ENCODE measurements around the gene AXIN2. TPM values are rescaled to one million over a fixed set of nuclear protein-coding genes. Genes with fewer than 3 reads are reported as not detected.

The AXIN2 gene
- total RNA-seq, 4 donors from 2014 or later = 3.7 to 6.2 (median 4.6) TPM

DNA sequence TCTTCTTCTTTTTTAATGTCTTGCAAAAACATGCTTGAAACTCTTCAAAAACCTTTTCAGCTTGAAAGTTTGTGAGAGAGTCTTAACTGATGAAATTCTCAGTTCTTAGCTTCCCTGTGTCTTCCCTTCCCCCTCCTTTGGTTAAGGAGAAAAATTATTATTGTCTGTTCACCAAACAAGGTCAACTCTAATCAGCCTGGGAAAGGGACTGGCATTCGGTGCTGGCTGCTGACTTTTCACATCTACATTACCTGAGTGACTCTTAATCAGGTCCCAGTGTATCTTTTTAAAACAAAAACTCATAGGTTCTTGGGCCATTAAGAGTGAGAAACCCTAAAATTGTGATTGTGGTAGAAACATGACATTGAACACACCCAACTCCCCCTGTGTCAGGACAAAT lies 39.1 kb upstream of the AXIN2 start:
- TF ChIP-seq, protein P1, sequence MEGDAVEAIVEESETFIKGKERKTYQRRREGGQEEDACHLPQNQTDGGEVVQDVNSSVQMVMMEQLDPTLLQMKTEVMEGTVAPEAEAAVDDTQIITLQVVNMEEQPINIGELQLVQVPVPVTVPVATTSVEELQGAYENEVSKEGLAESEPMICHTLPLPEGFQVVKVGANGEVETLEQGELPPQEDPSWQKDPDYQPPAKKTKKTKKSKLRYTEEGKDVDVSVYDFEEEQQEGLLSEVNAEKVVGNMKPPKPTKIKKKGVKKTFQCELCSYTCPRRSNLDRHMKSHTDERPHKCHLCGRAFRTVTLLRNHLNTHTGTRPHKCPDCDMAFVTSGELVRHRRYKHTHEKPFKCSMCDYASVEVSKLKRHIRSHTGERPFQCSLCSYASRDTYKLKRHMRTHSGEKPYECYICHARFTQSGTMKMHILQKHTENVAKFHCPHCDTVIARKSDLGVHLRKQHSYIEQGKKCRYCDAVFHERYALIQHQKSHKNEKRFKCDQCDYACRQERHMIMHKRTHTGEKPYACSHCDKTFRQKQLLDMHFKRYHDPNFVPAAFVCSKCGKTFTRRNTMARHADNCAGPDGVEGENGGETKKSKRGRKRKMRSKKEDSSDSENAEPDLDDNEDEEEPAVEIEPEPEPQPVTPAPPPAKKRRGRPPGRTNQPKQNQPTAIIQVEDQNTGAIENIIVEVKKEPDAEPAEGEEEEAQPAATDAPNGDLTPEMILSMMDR (IDR thresholded peaks at IDR 0.05; ENCODE audit: low read depth) = no peak

DNA sequence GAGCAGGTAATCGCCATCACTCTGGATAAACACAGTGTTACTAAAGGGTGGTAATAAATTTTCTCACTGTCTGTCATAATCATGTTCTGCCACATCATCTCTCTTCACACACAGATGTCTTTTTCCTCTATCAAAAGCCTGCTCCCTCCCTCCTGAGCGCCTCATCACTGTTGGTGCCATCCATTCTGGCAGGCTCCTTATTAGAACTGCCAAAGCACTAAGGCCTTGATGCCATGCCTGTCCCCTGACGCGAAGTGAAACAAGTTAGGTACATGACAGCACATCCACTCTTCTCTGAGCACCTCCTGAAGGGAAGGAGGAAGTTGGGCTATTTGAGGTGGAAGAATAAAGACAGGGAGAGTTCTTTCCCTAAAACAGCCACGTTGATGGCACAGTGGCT lies 38.2 kb upstream of the AXIN2 start:
- TF ChIP-seq, protein P1 (IDR thresholded peaks at IDR 0.05; ENCODE audit: low read depth) = no peak

DNA sequence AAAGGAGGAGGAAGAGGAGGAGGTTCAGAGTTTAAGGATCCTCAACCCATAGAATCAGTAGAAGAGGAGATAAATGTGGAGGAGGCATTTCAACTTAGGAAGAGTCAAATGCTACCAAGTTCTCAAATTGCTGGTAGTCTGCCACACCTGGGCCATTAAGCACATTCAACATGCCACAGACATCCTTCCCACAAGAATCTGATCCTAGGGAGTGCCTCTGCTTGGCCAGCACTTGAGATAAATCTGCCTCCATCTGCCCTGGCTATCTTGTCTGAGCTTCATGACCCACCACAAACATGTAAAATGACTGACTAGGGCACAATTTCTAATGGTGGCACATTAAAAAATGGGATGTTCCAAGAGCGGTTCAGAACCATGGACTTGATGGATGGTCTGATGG lies 37.3 kb upstream of the AXIN2 start:
- TF ChIP-seq, protein P1 (IDR thresholded peaks at IDR 0.05; ENCODE audit: low read depth) = no peak

DNA sequence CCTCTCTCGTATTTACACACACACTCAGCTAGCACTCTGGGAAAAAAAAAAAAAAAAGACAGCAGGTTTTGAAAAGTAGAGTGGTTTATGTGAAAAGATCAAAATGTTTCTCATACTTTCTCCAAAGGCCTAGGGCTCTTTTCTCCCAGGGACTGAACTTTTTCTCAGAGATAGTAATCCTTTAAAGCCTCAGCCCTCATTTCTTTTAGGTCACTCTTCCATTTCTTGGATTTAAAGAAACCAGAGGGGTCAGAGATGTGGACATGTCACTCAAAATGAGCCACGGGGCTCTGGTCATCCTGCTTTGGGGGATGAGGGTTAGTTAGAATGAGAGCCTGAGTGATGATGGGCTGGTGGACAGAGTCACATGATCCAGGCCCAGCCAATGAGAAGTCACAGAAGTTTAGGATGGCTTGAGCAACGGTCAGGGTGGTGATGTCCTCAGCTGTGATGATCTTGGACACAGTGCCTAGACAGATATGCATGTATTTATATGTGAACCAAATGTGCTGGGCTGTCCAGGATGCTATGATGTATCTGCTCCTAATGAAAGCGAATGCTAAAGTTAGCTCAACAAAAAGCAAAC lies 33.7 kb upstream of the AXIN2 start:
- TF ChIP-seq, protein P1 (IDR thresholded peaks at IDR 0.05; ENCODE audit: low read depth) = no peak

DNA sequence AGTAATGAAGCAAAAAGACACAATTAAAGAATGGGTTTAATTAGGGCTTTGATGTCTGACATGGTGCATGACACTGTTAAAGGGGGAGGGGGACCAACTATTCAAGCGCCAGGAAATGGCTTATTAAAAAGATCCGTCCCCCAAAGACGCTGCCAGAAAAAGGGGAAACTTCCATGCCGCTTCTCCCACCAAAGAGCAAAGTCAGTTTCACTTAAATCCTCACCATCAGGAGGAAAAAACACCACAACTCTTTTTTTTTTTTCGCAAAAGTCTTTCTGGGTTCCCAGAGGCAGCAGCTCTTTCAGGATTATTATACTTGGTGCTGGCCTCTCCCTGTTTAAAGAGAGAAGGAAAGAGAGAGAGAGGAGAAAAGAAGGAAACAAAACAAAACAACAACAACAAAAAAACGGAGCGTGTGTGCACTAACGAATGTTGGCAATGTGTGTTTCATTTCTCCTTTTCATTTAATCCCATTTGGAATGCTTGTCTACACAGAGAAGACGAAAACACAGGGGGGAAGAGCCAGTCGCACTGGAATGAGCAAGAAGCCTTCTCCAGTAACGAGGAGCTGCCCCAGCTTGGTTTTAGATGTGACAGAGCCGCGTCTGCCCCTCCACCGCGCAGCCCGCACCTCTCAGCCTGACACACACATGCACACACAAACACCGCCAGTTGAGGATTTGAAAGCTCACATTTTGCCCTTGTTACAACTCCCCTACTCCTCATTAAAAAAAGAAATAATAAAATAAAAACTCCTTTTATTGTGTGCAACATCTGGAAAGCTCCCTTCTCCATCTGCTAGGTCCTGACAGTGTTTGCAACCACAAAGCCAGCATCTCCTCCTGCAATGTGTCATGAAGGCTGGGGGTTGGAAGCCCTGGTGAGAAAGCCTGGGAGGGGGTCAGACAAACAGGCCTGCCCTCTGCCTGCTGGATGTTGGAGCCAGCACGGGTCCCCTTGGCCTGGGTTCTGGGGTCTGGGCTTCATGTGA lies 32.7 kb upstream of the AXIN2 start:
- TF ChIP-seq, protein P1 (IDR thresholded peaks at IDR 0.05; ENCODE audit: low read depth) = no peak

DNA sequence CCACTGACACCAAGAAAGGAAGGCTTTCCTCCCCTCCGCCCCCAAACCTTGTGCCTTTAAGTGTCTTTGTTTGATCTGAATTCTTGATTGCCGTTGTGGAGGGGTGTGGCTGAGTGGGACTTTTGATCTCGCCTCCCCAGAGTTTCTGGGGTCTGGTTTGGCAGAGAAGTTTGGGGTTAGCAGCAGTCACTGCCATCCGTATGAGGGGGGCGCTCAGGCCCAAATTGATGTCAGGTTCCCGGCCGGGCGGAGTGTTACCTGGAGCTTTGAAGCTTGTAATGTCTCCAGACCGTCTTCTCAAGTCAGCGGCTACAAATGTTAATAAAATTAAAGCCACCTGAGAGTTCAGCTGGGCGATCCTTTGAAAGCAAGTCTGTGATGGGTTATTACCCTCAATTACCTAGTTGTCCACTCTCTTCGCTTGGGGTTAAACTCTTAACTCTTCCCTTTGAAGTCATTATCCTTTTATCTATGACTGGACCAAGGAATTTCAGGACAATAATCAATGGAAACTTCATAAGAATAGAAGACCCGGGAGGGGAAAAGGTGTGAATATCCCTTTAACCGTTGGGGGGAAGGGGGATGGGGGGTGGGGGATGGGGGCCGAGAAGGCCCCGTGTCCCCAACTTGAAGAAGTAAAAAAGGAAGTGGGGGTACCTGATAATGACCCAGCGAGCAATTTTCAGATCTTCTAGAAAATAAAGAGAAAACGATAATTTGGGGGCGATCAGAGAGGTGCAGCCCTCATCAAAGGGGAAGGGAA lies 31.8 kb upstream of the AXIN2 start:
- TF ChIP-seq, protein P1 (IDR thresholded peaks at IDR 0.05; ENCODE audit: low read depth) = no peak
